Testis (tissue), 3 donors: ENCODE data around the gene CDK5RAP3. TPM values are rescaled to one million over a fixed set of nuclear protein-coding genes. Genes with fewer than 3 reads are reported as not detected.

Experiments
- DNase-seq: peaks from one replicate; pipeline ENCODE4 v3.0.0-alpha.2; 2019
- H3K27ac ChIP-seq, 2 donors: fragments of 200-600 bp; sonication (generic); one replicate each; pipeline ENCODE4 v1.5.1; 2019
- H3K27me3 ChIP-seq: fragments of 200-600 bp; sonication (generic); one replicate; pipeline ENCODE4 v1.5.1; 2019
- H3K36me3 ChIP-seq: fragments of 200-600 bp; sonication (generic); one replicate; pipeline ENCODE4 v1.5.1; 2017; ENCODE audit warnings: low read depth; ENCODE audit errors: missing control alignments
- H3K4me1 ChIP-seq: fragments of 200-600 bp; sonication (generic); one replicate; pipeline ENCODE4 v1.5.1; 2019
- H3K4me3 ChIP-seq, 2 donors: fragments of 200-600 bp; sonication (generic); one replicate each; pipeline ENCODE4 v1.5.1; 2017 to 2019
- H3K9me3 ChIP-seq: fragments of 200-600 bp; sonication (generic); one replicate; pipeline ENCODE4 v1.5.1; 2017
- CTCF ChIP-seq, 3 experiments: fragments of 450-650 bp in 2 of 3; fragments of 200-600 bp in 1 of 3; sonication (generic) in 1 of 3; IDR thresholded peaks; one replicate each; pipeline ENCODE4 v1.5.1; 2016 to 2019; ENCODE audit warnings: antibody characterized with exemption in 3 of 3, mild to moderate bottlenecking in 2 of 3, moderate library complexity in 1 of 3
- POLR2A ChIP-seq: fragments of 450-650 bp; IDR thresholded peaks from one replicate; pipeline ENCODE4 v1.6.1; 2017; ENCODE audit warnings: antibody characterized with exemption, mild to moderate bottlenecking, moderate library complexity
- WGBS, 2 donors: methylation state at CpG; one replicate each; pipeline ENCODE4 v1.1.5; 2018; 5-methylcytosine and 5-hydroxymethylcytosine counted together
- intact Hi-C: fragments of 100-400 bp; cut with DNase I; formaldehyde crosslinking; loops from one replicate; pipeline ENCODE4 v1.15.1; 2023; ENCODE audit warnings: low total_unique reads
- polyA plus RNA-seq: library from polyadenylated mRNA; stranded (reverse); fragments of 350-450 nt; fragmentation: Illumina TruSeq; extraction: RNeasy Lipid Tissue Mini Kit (QIAGEN cat#74804); gene quantifications from one replicate; pipeline ENCODE4 v1.2.3, GENCODE V29; 2014; ENCODE audit warnings: low read depth, low replicate concordance; ENCODE audit not compliant: insufficient read depth
- total RNA-seq, 2 donors: library from RNA; depleted of rRNA; stranded (reverse); fragments of >200 nt; gene quantifications; one replicate each; pipeline ENCODE4 v1.2.3, GENCODE V29; 2016

CDK5RAP3 gene
- total and polyA plus RNA-seq, 3 donors from 2014 or later: 192 to 281 (median 221) TPM

GRCh38 chr17:48026502-48027321 is 55.8 kb downstream of the CDK5RAP3 start:
- Histone ChIP-seq H3K9me3 (no peaks in the 10 kb centered on the region), H3K36me3 (no peaks in the 10 kb centered on the region), H3K4me1 (peaks cover 31% of the 10 kb centered on the region), H3K27me3 (no peaks in the 10 kb centered on the region), H3K27ac (no peak overlapping the region), H3K4me3 (no peak overlapping the region)
- TF ChIP-seq CTCF (IDR thresholded peaks at IDR 0.05): peak; percentile 79 to 87 (median 85)
- TF ChIP-seq POLR2A: no peak
- WGBS, 2 donors: 19 to 24% methylated on average over 12 to 18 of the region's 18 CpGs
- intact Hi-C loops: no loop called here
- peak; percentile 92 for DNase-seq

- Histone ChIP-seq H3K27me3 (no peaks in the 10 kb centered on the region), H3K4me3 (no peak overlapping the region), H3K27ac (no peak overlapping the region), H3K9me3 (no peaks in the 10 kb centered on the region), H3K4me1 (peaks cover 31% of the 10 kb centered on the region), H3K36me3 (no peaks in the 10 kb centered on the region)
- WGBS, 2 donors: 81 to 84% methylated on average over 4 to 12 of the region's 12 CpGs
- TF ChIP-seq CTCF (IDR thresholded peaks at IDR 0.05) (no peak), POLR2A (no peak)
- DNase-seq: no peak
- intact Hi-C loops: no loop called here
These were observed 56.5 kb downstream of the CDK5RAP3 start for GRCh38 chr17:48027322-48027981.

- Histone ChIP-seq H3K4me1 (peaks cover 27% of the 10 kb centered on the region), H3K27ac (no peak overlapping the region), H3K9me3 (no peaks in the 10 kb centered on the region), H3K36me3 (no peaks in the 10 kb centered on the region), H3K4me3 (no peak overlapping the region), H3K27me3 (no peaks in the 10 kb centered on the region)
- no peak for DNase-seq
- no peak for TF ChIP-seq POLR2A
- no peak for TF ChIP-seq CTCF (IDR thresholded peaks at IDR 0.05)
- intact Hi-C loops: no loop called here
- 73 to 75% methylated on average over 1 of the region's 1 CpG for WGBS, 2 donors
These were observed 57.8 kb downstream of the CDK5RAP3 start for GRCh38 chr17:48028736-48029135.

GRCh38 chr17:48030531-48030930 is 59.6 kb downstream of the CDK5RAP3 start:
- no peaks in the 10 kb centered on the region for H3K27me3 ChIP-seq
- no peaks in the 10 kb centered on the region for H3K9me3 ChIP-seq
- 42 to 60% methylated on average over 5 of the region's 5 CpGs for WGBS, 2 donors
- no peak for DNase-seq
- TF ChIP-seq CTCF (IDR thresholded peaks at IDR 0.05): no peak
- no peak for TF ChIP-seq POLR2A
- no peak overlapping the region for H3K4me3 ChIP-seq
- intact Hi-C loops: no loop called here
- no peaks in the 10 kb centered on the region for H3K36me3 ChIP-seq
- peaks cover 15% of the 10 kb centered on the region for H3K4me1 ChIP-seq
- no peak overlapping the region for H3K27ac ChIP-seq

Other genes starting within 250 kb of the CDK5RAP3 start
- gene TBX21, start 237.9 kb upstream of the CDK5RAP3 start, total RNA-seq: 1 to 10 TPM; 1.8 to 2.2 TPM
- gene TBX21, start 237.9 kb upstream of the CDK5RAP3 start, polyA plus RNA-seq: 1.1 TPM
- gene OSBPL7, start 149.3 kb upstream of the CDK5RAP3 start, total RNA-seq: 1 to 10 TPM; 2.1 to 7.3 TPM
- 2.5 TPM for gene OSBPL7, start 149.3 kb upstream of the CDK5RAP3 start, polyA plus RNA-seq
- gene MRPL10, start 139.6 kb upstream of the CDK5RAP3 start, total RNA-seq: 10 to 100 TPM; 47.1 to 47.4 TPM
- 51.5 TPM for gene MRPL10, start 139.6 kb upstream of the CDK5RAP3 start, polyA plus RNA-seq
- gene LRRC46, start 139.4 kb upstream of the CDK5RAP3 start, total RNA-seq: 10 to 100 TPM; 18.4 to 28.3 TPM
- 147 TPM for gene LRRC46, start 139.4 kb upstream of the CDK5RAP3 start, polyA plus RNA-seq
- gene SCRN2, start 129.8 kb upstream of the CDK5RAP3 start, total RNA-seq: 10 to 100 TPM; 31.0 to 38.0 TPM
- 25.6 TPM for gene SCRN2, start 129.8 kb upstream of the CDK5RAP3 start, polyA plus RNA-seq
- under 1 TPM; 0.31 to 0.43 TPM for gene SP6, start 120.0 kb upstream of the CDK5RAP3 start, total RNA-seq
- 0.79 TPM for gene SP6, start 120.0 kb upstream of the CDK5RAP3 start, polyA plus RNA-seq
- 10 to 100 TPM; 18.9 to 23.5 TPM for gene SP2, start 74.9 kb upstream of the CDK5RAP3 start, total RNA-seq
- 35.0 TPM for gene SP2, start 74.9 kb upstream of the CDK5RAP3 start, polyA plus RNA-seq
- 10 to 100 TPM; 37.5 to 41.7 TPM for gene PNPO, start 29.5 kb upstream of the CDK5RAP3 start, total RNA-seq
- 21.3 TPM for gene PNPO, start 29.5 kb upstream of the CDK5RAP3 start, polyA plus RNA-seq
- 1 to 10 TPM in 1 of 2 donors, under 1 TPM in 1; 0.55 to 2.5 TPM for gene PRR15L, start 13.2 kb upstream of the CDK5RAP3 start, total RNA-seq
- gene PRR15L, start 13.2 kb upstream of the CDK5RAP3 start, polyA plus RNA-seq: 6.2 TPM
- gene COPZ2, start 66.7 kb downstream of the CDK5RAP3 start, total RNA-seq: 10 to 100 TPM; 13.2 to 14.7 TPM
- 47.6 TPM for gene COPZ2, start 66.7 kb downstream of the CDK5RAP3 start, polyA plus RNA-seq
- gene NFE2L1, start 77.2 kb downstream of the CDK5RAP3 start, total RNA-seq: 100 to 1,000 TPM; 180 to 199 TPM
- gene NFE2L1, start 77.2 kb downstream of the CDK5RAP3 start, polyA plus RNA-seq: 193 TPM
- 10 to 100 TPM; 59.9 to 70.1 TPM for gene CBX1, start 130.4 kb downstream of the CDK5RAP3 start, total RNA-seq
- 123 TPM for gene CBX1, start 130.4 kb downstream of the CDK5RAP3 start, polyA plus RNA-seq
- 10 to 100 TPM; 20.3 to 23.1 TPM for gene SNX11, start 136.7 kb downstream of the CDK5RAP3 start, total RNA-seq
- 23.1 TPM for gene SNX11, start 136.7 kb downstream of the CDK5RAP3 start, polyA plus RNA-seq